ENCODE data around the gene TBX3.
A peak's percentile ranks its signal among the peaks of the same experiment; 100 is the strongest.

The TBX3 gene

DNA sequence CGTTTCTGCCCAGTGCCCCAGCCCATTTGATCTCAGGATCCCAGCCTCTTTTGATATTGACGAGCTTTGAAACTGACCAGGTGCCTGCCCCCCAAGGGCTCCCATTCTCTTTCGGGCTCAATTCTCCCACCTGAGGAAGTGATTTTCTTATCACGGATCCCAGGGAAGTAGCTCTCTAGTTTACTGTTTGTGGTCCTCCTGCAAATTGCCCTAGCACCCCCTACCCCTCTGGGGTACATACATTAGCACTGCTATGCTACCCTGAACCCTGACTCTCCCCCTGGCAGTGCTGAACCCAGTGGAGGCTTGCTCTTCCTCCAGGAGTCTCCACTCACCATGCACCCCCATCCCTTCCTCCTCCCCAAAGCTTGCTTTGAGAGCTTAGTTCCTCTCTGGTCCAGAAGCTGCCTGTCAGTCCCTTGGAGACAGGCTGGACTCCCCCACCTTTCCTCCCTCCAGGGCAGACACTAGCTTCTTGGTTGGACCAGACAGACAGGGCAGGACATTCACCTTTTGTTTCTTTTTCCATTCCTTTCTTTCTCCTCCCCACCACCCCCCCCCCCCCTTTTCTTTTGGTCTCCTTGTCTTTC lies 4.4 kb upstream of the TBX3 start:
- no peaks in the 10 kb centered on the region for H3K79me2 ChIP-seq
- TF ChIP-seq, protein P1, sequence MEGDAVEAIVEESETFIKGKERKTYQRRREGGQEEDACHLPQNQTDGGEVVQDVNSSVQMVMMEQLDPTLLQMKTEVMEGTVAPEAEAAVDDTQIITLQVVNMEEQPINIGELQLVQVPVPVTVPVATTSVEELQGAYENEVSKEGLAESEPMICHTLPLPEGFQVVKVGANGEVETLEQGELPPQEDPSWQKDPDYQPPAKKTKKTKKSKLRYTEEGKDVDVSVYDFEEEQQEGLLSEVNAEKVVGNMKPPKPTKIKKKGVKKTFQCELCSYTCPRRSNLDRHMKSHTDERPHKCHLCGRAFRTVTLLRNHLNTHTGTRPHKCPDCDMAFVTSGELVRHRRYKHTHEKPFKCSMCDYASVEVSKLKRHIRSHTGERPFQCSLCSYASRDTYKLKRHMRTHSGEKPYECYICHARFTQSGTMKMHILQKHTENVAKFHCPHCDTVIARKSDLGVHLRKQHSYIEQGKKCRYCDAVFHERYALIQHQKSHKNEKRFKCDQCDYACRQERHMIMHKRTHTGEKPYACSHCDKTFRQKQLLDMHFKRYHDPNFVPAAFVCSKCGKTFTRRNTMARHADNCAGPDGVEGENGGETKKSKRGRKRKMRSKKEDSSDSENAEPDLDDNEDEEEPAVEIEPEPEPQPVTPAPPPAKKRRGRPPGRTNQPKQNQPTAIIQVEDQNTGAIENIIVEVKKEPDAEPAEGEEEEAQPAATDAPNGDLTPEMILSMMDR (IDR thresholded peaks at IDR 0.05): no peak
- no peaks in the 10 kb centered on the region for H3K4me1 ChIP-seq

DNA sequence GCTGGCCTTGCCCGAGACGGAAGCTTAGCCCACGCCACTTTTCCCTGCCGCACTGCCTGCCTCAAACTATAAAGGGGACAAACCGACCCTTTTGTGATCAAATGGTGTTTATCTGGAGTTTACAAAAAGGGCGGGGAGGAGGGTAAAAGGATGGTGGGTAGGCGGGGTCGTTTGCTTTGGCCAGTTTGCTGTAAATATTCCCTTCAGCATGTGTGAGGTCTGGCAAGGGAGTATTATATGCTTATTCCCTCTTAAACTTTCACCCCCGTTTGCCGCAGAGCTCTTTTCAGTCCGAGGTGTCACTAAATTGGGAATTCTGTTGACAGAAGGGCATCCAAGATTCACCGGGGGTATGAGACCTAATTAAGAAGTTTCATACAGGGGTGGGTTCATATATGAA lies 3.8 kb upstream of the TBX3 start:
- Histone ChIP-seq H3K79me2 (no peaks in the 10 kb centered on the region), H3K4me3 (ENCODE audit: low read depth, low read length) (no peak overlapping the region), H3K4me1 (no peaks in the 10 kb centered on the region), H3K4me2 (ENCODE audit: low read length) (no peak overlapping the region), H3K27ac (no peak overlapping the region), H3K9ac (no peak overlapping the region), H3K27me3 (ENCODE audit: control insufficient read depth, insufficient read depth, low read length) (peaks cover 17% of the 10 kb centered on the region), H3K9me3 (ENCODE audit: control insufficient read depth, low read length) (no peaks in the 10 kb centered on the region), H3K36me3 (ENCODE audit: control insufficient read depth, insufficient read depth, low read length) (no peaks in the 10 kb centered on the region), H2AFZ (no peak overlapping the region)
- TF ChIP-seq, protein P1 (IDR thresholded peaks at IDR 0.05): no peak

More for the DNA sequence above, 4.4 kb upstream of the TBX3 start:
- H3K9me3 ChIP-seq (ENCODE audit: control insufficient read depth, low read length): no peaks in the 10 kb centered on the region
- H3K36me3 ChIP-seq (ENCODE audit: control insufficient read depth, insufficient read depth, low read length): no peaks in the 10 kb centered on the region
- no peak overlapping the region for H3K4me3 ChIP-seq (ENCODE audit: low read depth, low read length)
- peaks cover 17% of the 10 kb centered on the region for H3K27me3 ChIP-seq (ENCODE audit: control insufficient read depth, insufficient read depth, low read length)
- no peak overlapping the region for H2AFZ ChIP-seq
- no peak overlapping the region for H3K9ac ChIP-seq
- H3K27ac ChIP-seq: no peak overlapping the region
- no peak overlapping the region for H3K4me2 ChIP-seq (ENCODE audit: low read length)

DNA sequence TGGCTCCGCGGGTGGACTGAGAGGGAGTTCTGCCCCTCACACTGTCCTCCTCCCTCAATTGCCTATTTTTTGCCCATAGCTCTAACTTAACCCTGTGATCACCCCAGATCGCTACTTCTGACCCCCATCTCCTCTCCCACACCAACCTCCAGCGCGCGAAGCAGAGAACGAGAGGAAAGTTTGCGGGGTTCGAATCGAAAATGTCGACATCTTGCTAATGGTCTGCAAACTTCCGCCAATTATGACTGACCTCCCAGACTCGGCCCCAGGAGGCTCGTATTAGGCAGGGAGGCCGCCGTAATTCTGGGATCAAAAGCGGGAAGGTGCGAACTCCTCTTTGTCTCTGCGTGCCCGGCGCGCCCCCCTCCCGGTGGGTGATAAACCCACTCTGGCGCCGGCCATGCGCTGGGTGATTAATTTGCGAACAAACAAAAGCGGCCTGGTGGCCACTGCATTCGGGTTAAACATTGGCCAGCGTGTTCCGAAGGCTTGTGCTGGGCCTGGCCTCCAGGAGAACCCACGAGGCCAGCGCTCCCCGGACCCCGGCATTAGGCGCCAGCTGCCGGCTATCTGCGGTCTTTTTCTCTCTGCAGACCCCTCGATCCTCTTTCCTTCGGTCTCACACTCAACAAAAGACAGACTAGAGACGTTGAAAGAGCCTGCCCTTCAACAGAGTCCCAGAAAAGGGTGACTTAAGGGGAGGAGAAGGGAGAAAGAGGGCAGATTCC lies 3.0 kb upstream of the TBX3 start:
- no peaks in the 10 kb centered on the region for H3K36me3 ChIP-seq (ENCODE audit: control insufficient read depth, insufficient read depth, low read length)
- no peak overlapping the region for H3K4me3 ChIP-seq (ENCODE audit: low read depth, low read length)
- H3K9me3 ChIP-seq (ENCODE audit: control insufficient read depth, low read length): no peaks in the 10 kb centered on the region
- TF ChIP-seq, protein P1 (IDR thresholded peaks at IDR 0.05): no peak
- H3K4me2 ChIP-seq (ENCODE audit: low read length): no peak overlapping the region
- no peaks in the 10 kb centered on the region for H3K79me2 ChIP-seq
- no peaks in the 10 kb centered on the region for H3K4me1 ChIP-seq
- peaks cover 17% of the 10 kb centered on the region for H3K27me3 ChIP-seq (ENCODE audit: control insufficient read depth, insufficient read depth, low read length)
- no peak overlapping the region for H3K27ac ChIP-seq
- H3K9ac ChIP-seq: no peak overlapping the region
- H2AFZ ChIP-seq: peak overlapping the region; percentile 20

DNA sequence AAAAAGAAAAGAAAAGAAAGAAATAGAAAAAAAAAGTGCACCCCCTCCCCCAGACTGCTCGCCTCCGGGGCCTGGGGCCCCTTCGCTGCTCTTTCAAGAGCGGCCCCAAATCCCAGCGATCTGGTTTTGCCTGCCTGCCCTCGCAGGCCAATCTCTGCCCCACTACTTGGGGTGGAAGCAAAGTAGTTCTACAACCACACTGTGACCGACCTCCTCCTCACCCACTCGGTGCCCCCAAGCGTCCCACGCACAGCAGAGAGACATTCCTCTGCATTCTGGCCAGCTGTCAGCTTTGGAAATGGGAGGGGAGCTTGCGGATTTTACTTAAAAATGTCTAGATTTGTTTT lies 2.4 kb upstream of the TBX3 start:
- Histone ChIP-seq H3K36me3 (ENCODE audit: control insufficient read depth, insufficient read depth, low read length) (no peaks in the 10 kb centered on the region), H3K9ac (no peak overlapping the region), H3K4me1 (no peaks in the 10 kb centered on the region), H3K27ac (no peak overlapping the region), H2AFZ (no peak overlapping the region), H3K79me2 (no peaks in the 10 kb centered on the region), H3K4me3 (ENCODE audit: low read depth, low read length) (no peak overlapping the region), H3K27me3 (ENCODE audit: control insufficient read depth, insufficient read depth, low read length) (peaks cover 21% of the 10 kb centered on the region), H3K4me2 (ENCODE audit: low read length) (no peak overlapping the region), H3K9me3 (ENCODE audit: control insufficient read depth, low read length) (no peaks in the 10 kb centered on the region)
- TF ChIP-seq, protein P1 (IDR thresholded peaks at IDR 0.05): no peak

DNA sequence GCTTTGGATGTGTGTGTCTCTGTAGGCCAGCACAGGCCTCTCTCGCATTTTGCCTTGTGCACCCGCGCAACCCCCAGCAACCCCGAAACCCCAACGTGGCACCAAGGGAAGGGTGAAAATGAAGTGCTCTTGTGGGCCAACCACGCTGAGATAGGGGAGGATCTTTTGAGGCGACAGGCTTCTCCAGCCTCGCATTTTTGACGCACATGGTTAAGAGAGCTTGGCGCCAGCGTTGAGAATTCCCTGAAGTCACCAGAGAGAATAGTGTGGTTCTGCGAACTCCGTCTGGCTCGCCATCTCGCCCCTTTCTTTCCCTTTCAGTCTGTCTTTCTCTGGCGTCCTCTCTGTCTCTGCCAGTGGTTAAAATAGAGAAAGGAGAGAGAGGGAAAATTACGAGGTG lies 1.9 kb upstream of the TBX3 start:
- no peak overlapping the region for H2AFZ ChIP-seq
- no peak overlapping the region for H3K9ac ChIP-seq

More for the DNA sequence above, 1.9 kb upstream of the TBX3 start:
- no peak overlapping the region for H3K4me3 ChIP-seq (ENCODE audit: low read depth, low read length)
- no peak overlapping the region for H3K4me2 ChIP-seq (ENCODE audit: low read length)
- no peaks in the 10 kb centered on the region for H3K79me2 ChIP-seq
- no peaks in the 10 kb centered on the region for H3K9me3 ChIP-seq (ENCODE audit: control insufficient read depth, low read length)
- peaks cover 26% of the 10 kb centered on the region for H3K27me3 ChIP-seq (ENCODE audit: control insufficient read depth, insufficient read depth, low read length)
- no peak overlapping the region for H3K27ac ChIP-seq
- TF ChIP-seq, protein P1 (IDR thresholded peaks at IDR 0.05): no peak
- H3K4me1 ChIP-seq: no peaks in the 10 kb centered on the region
- no peaks in the 10 kb centered on the region for H3K36me3 ChIP-seq (ENCODE audit: control insufficient read depth, insufficient read depth, low read length)

All from parathyroid adenoma (tissue), 2 donors.